Right cardiac atrium (tissue), 5 donors: ENCODE data around the gene RBM8A. TPM values are rescaled to one million over a fixed set of nuclear protein-coding genes. Genes with fewer than 3 reads are reported as not detected.

Source experiments
- ATAC-seq, 2 donors: fragments of 200-7000 bp; cut with Tn5 transposase; one replicate each; pipeline versions ENCODE4 v1.8.0 to v1.9.1; 2020; ENCODE audit warnings: moderate library complexity in 2 of 2, mild to moderate bottlenecking in 1 of 2
- DNase-seq, 3 donors: peaks; one replicate each; pipeline ENCODE4 v3.0.0-alpha.2; 2020
- H3K27ac ChIP-seq: one replicate; pipeline ENCODE4 v1.5.1; 2013; ENCODE audit warnings: mild to moderate bottlenecking, low read length, control low read depth, moderate library complexity
- H3K27me3 ChIP-seq: one replicate; pipeline ENCODE4 v1.6.1; 2013; ENCODE audit not compliant: control insufficient read depth, insufficient read depth
- H3K4me1 ChIP-seq: one replicate; pipeline ENCODE4 v1.6.1; 2013; ENCODE audit warnings: low read length; ENCODE audit not compliant: control insufficient read depth, insufficient read depth
- H3K4me3 ChIP-seq: one replicate; pipeline ENCODE4 v1.5.1; 2013; ENCODE audit warnings: low read length, control low read depth
- H3K9me3 ChIP-seq: one replicate; pipeline ENCODE4 v1.6.1; 2013; ENCODE audit warnings: low read length; ENCODE audit not compliant: control insufficient read depth
- WGBS: extraction: QIAGEN DNeasy Blood & Tissue Kit; methylation state at CpG from one replicate; pipeline ENCODE4 v1.1.7; 2013; 5-methylcytosine and 5-hydroxymethylcytosine counted together
- intact Hi-C, 4 donors: fragments of 100-400 bp; cut with DNase I; formaldehyde crosslinking; loops; one replicate each; pipeline versions ENCODE4 v1.11.0 to v1.14.0; 2022 to 2023
- polyA plus RNA-seq: library from polyadenylated mRNA; stranded (reverse); fragments of 200-250 nt; gene quantifications from one replicate; pipeline ENCODE4 v1.2.3, GENCODE V29; 2013
- total RNA-seq, 4 donors: library from RNA; stranded (reverse); fragmentation: NEBNext Ultra II Directional; extraction: Animal tissue kit (Norgen Biotek cat#: 25700); gene quantifications; one replicate each; pipeline ENCODE4 v1.2.1, GENCODE V29; 2021
- donor health status: healthy with polysubstance abuse.
- donor health status: DM: no; HTN: yes; CAD: no.
- donor health status: DM: no; HTN: no; CAD: no.
- donor health status: DM: no; HTN: yes; CAD: no; lungs with severe emphysema.
- donor health status: DM: yes; HTN: yes; CAD: no.

The RBM8A gene
- total and polyA plus RNA-seq, 5 donors = 64.1 to 94.5 (median 74.3) TPM

- intact Hi-C loops = loop anchor here in 1 of 4 donors (10.0 kb wide), 1 partner anchor 72 kb away; the partner anchor contains the start of gene NUDT17
- H3K27ac ChIP-seq = no peak overlapping the region
These were observed 10.5 kb downstream of the RBM8A start for GRCh38 chr1:145916745-145917144.

GRCh38 chr1:145912128-145912641 is 15.1 kb downstream of the RBM8A start:
- no peak for DNase-seq
- no peak overlapping the region for H3K27ac ChIP-seq
- 71% methylated on average over 11 of the region's 11 CpGs for WGBS
- no peaks in the 10 kb centered on the region for H3K9me3 ChIP-seq
- H3K4me1 ChIP-seq = peaks cover 5% of the 10 kb centered on the region
- no peaks in the 10 kb centered on the region for H3K27me3 ChIP-seq
- no peak for ATAC-seq
- intact Hi-C loops = loop anchor here in 1 of 4 donors (10.0 kb wide), 1 partner anchor 67 kb away; the partner anchor contains the start of gene NUDT17
- H3K4me3 ChIP-seq = no peak overlapping the region

More at GRCh38 chr1:145916745-145917144, 10.5 kb downstream of the RBM8A start:
- ATAC-seq = no peak
- Histone ChIP-seq H3K9me3 (no peaks in the 10 kb centered on the region), H3K27me3 (no peaks in the 10 kb centered on the region), H3K4me3 (no peak overlapping the region), H3K4me1 (peaks cover 2% of the 10 kb centered on the region)
- 81% methylated on average over 5 of the region's 5 CpGs for WGBS
- DNase-seq = no peak

- ATAC-seq (no peak), DNase-seq (no peak)
- intact Hi-C loops = no loop called here
- Histone ChIP-seq H3K4me1 (peaks cover 5% of the 10 kb centered on the region), H3K9me3 (no peaks in the 10 kb centered on the region), H3K4me3 (no peak overlapping the region), H3K27me3 (no peaks in the 10 kb centered on the region), H3K27ac (peak overlapping the region; percentile 25)
- WGBS = 48% methylated on average over 1 of the region's 1 CpG
These were observed 18.6 kb downstream of the RBM8A start for GRCh38 chr1:145908653-145909052.

GRCh38 chr1:145906954-145907753 is 20.1 kb downstream of the RBM8A start:
- intact Hi-C loops = no loop called here
- 66% methylated on average over 10 of the region's 10 CpGs for WGBS
- H3K27ac ChIP-seq = peak overlapping the region; percentile 69

GRCh38 chr1:145901312-145902021 is 25.8 kb downstream of the RBM8A start:
- Histone ChIP-seq H3K27me3 (no peaks in the 10 kb centered on the region), H3K9me3 (no peaks in the 10 kb centered on the region), H3K4me3 (no peak overlapping the region), H3K4me1 (no peaks in the 10 kb centered on the region), H3K27ac (no peak overlapping the region)
- no peak for DNase-seq
- no peak for ATAC-seq
- 81% methylated on average over 12 of the region's 12 CpGs for WGBS
- intact Hi-C loops = no loop called here

More at GRCh38 chr1:145906954-145907753, 20.1 kb downstream of the RBM8A start:
- no peaks in the 10 kb centered on the region for H3K27me3 ChIP-seq
- DNase-seq (no peak), ATAC-seq (peak; percentile 40 to 81)
- no peaks in the 10 kb centered on the region for H3K9me3 ChIP-seq
- H3K4me1 ChIP-seq = peaks cover 5% of the 10 kb centered on the region
- no peak overlapping the region for H3K4me3 ChIP-seq

GRCh38 chr1:145898756-145899155 is 28.5 kb downstream of the RBM8A start:
- no peak overlapping the region for H3K27ac ChIP-seq
- H3K27me3 ChIP-seq = no peaks in the 10 kb centered on the region
- DNase-seq (no peak), ATAC-seq (no peak)
- 88% methylated on average over 5 of the region's 5 CpGs for WGBS
- H3K4me1 ChIP-seq = no peaks in the 10 kb centered on the region
- intact Hi-C loops = loop anchor here in 2 of 4 donors (10.0 kb wide), 2 partner anchors 66 to 116 kb away; partner anchors contain the start of genes ANKRD34A (in 1 of the 2) and POLR3GL (in 1 of the 2)
- H3K4me3 ChIP-seq = no peak overlapping the region
- H3K9me3 ChIP-seq = no peaks in the 10 kb centered on the region

- WGBS = 90% methylated on average over 1 of the region's 1 CpG
- ATAC-seq = no peak
- no peak overlapping the region for H3K4me3 ChIP-seq
- H3K27ac ChIP-seq = no peak overlapping the region
- no peaks in the 10 kb centered on the region for H3K9me3 ChIP-seq
- H3K4me1 ChIP-seq = peaks cover 1% of the 10 kb centered on the region
- intact Hi-C loops = loop anchor here in 2 of 4 donors (10.0 kb wide), 2 partner anchors 67 to 117 kb away; partner anchors contain the start of genes ANKRD34A (in 1 of the 2) and POLR3GL (in 1 of the 2)
- no peak for DNase-seq
- no peaks in the 10 kb centered on the region for H3K27me3 ChIP-seq
These were observed 29.3 kb downstream of the RBM8A start for GRCh38 chr1:145897969-145898368.

- DNase-seq (no peak), ATAC-seq (no peak)
- Histone ChIP-seq H3K4me3 (no peak overlapping the region), H3K4me1 (peaks cover 9% of the 10 kb centered on the region), H3K27me3 (no peaks in the 10 kb centered on the region), H3K27ac (no peak overlapping the region), H3K9me3 (no peaks in the 10 kb centered on the region)
- intact Hi-C loops = loop anchor here in 2 of 4 donors (10.0 kb wide), 2 partner anchors 69 to 119 kb away; partner anchors contain the start of genes ANKRD34A (in 1 of the 2) and POLR3GL (in 1 of the 2)
- 93% methylated on average over 1 of the region's 1 CpG for WGBS
These were observed 31.8 kb downstream of the RBM8A start for GRCh38 chr1:145895471-145895870.

GRCh38 chr1:145893306-145894055 is 33.8 kb downstream of the RBM8A start:
- Histone ChIP-seq H3K9me3 (no peaks in the 10 kb centered on the region), H3K27ac (peak overlapping the region; percentile 1), H3K4me3 (no peak overlapping the region), H3K4me1 (peaks cover 9% of the 10 kb centered on the region), H3K27me3 (no peaks in the 10 kb centered on the region)
- 86% methylated on average over 7 of the region's 7 CpGs for WGBS
- intact Hi-C loops = loop anchor here (5.0 to 10.0 kb wide), 3 partner anchors 71 to 121 kb away; partner anchors contain the start of genes ANKRD34A (in 1 of the 4) and POLR3GL (in 1 of the 4)
- no peak for ATAC-seq
- DNase-seq = no peak

GRCh38 chr1:145892486-145893087 is 34.7 kb downstream of the RBM8A start:
- Histone ChIP-seq H3K9me3 (no peaks in the 10 kb centered on the region), H3K4me3 (no peak overlapping the region), H3K27ac (peak overlapping the region; percentile 86), H3K4me1 (peaks cover 9% of the 10 kb centered on the region), H3K27me3 (no peaks in the 10 kb centered on the region)
- DNase-seq (peak in 1 of 3 donors; percentile 53), ATAC-seq (peak; percentile 30 to 34)
- intact Hi-C loops = loop anchor here (5.0 to 10.0 kb wide), 3 partner anchors 72 to 122 kb away; partner anchors contain the start of genes ANKRD34A (in 1 of the 4) and POLR3GL (in 1 of the 4)
- WGBS = 27% methylated on average over 3 of the region's 3 CpGs
